HepG2 (cell line): ENCODE results near the gene DIP2C. TPM values are rescaled to one million over a fixed set of nuclear protein-coding genes. Genes with fewer than 3 reads are reported as not detected.

Experiments used
- ATAC-seq: fragments of 200-7000 bp; cut with Tn5 transposase; 3 replicates; pipeline ENCODE4 v1.9.1; 2020; ENCODE audit warnings: mild to moderate bottlenecking, moderate library complexity
- BruUV-seq: library from RNA; stranded (reverse); fragments of 400-500 nt; replicated peaks from 2 replicates; lab custom pipeline; 2021; lab: Mats Ljungman, UMichigan
- CTCF ChIA-PET: fragments of 300-600 bp; formaldehyde crosslinking; extraction: SDS; loops from one replicate; lab custom pipeline; 2021; ENCODE audit warnings: low total read pairs, inconsistent platforms, low intra/inter-chr PET ratio; lab: Yijun Ruan, JAX
- POLR2A ChIA-PET: fragments of 350-600 bp; sonication (Branson Sonifier 250); formaldehyde crosslinking; loops from one replicate; lab custom pipeline; 2020; ENCODE audit warnings: antibody characterized with exemption, inconsistent platforms; lab: Yijun Ruan, JAX
- DNase-seq: peaks from one replicate; pipeline ENCODE4 v3.0.0-alpha.2; 2015; ENCODE audit warnings: low spot score
- FAIRE-seq: peaks from 3 replicates; lab custom pipeline; 2011; peaks lifted over from hg19 to GRCh38; lab: Jason Lieb, UNC
- H2AFZ ChIP-seq: one replicate; pipeline ENCODE4 v1.6.1; 2011; ENCODE audit warnings: low read length, inconsistent platforms
- H3K27ac ChIP-seq: fragments of 300-600 bp; 3 replicates; pipeline ENCODE4 v1.8.0; 2011; ENCODE audit warnings: mixed run types, mild to moderate bottlenecking, mixed read lengths, low read length, inconsistent platforms; ENCODE audit not compliant: insufficient read depth; ENCODE audit errors: extremely low read length
- H3K27me3 ChIP-seq, 2 experiments: fragments of 200-600 bp in 1 of 2; 2 replicates in 1 of 2; 3 replicates in 1 of 2; pipeline versions ENCODE4 v1.6.0 to v1.8.0; 2011; ENCODE audit warnings: low read length in 2 of 2, mild to moderate bottlenecking in 2 of 2, moderate library complexity in 2 of 2, inconsistent platforms in 1 of 2; ENCODE audit not compliant: insufficient read depth in 2 of 2, control insufficient read depth in 1 of 2
- H3K36me3 ChIP-seq, 2 experiments: fragments of 200-600 bp in 1 of 2; replicated peaks in 1 of 2; 2 replicates in 1 of 2; 3 replicates in 1 of 2; pipeline versions ENCODE4 v1.5.1 to v1.8.0; 2011; ENCODE audit warnings: low read length in 2 of 2, inconsistent platforms in 1 of 2; ENCODE audit not compliant: insufficient read depth in 2 of 2, control insufficient read depth in 1 of 2
- H3K4me1 ChIP-seq: 2 replicates; pipeline ENCODE4 v1.5.1; 2012; ENCODE audit warnings: low read length, inconsistent platforms; ENCODE audit not compliant: insufficient read depth
- H3K4me2 ChIP-seq: 2 replicates; pipeline ENCODE4 v1.6.0; 2011; ENCODE audit warnings: low read depth, low read length, inconsistent platforms
- H3K4me3 ChIP-seq, 3 experiments: fragments of 200-600 bp in 1 of 3; sonication (generic), shearing (Covaris generic) in 1 of 3; replicated peaks in 1 of 3; 2 replicates each; pipeline ENCODE4 v1.5.1; 2011 to 2016; ENCODE audit warnings: low read length in 3 of 3, inconsistent platforms in 2 of 3, low read depth in 2 of 3, mild to moderate bottlenecking in 2 of 3, control low read depth in 1 of 3, mixed read lengths in 1 of 3; ENCODE audit not compliant: insufficient read depth in 1 of 3
- H3K79me2 ChIP-seq: one replicate; pipeline ENCODE4 v1.6.1; 2011; ENCODE audit warnings: low read length, inconsistent platforms; ENCODE audit not compliant: insufficient read depth
- H3K9ac ChIP-seq: 2 replicates; pipeline ENCODE4 v1.6.0; 2011; ENCODE audit warnings: mild to moderate bottlenecking, low read depth, low read length, inconsistent platforms; ENCODE audit not compliant: insufficient read depth
- H3K9me3 ChIP-seq: 2 replicates; pipeline ENCODE4 v1.5.1; 2012; ENCODE audit warnings: mild to moderate bottlenecking, low read length
- H4K20me1 ChIP-seq: 2 replicates; pipeline ENCODE4 v1.6.0; 2011; ENCODE audit warnings: inconsistent platforms, mild to moderate bottlenecking, low read length, moderate library complexity; ENCODE audit not compliant: insufficient read depth
- HNRNPL ChIP-seq: fragments of 200-400 bp; formaldehyde crosslinking; IDR thresholded peaks from 2 replicates; pipeline ENCODE4 v1.6.1; 2017; ENCODE audit warnings: mild to moderate bottlenecking, low read depth, low read length
- NFE2 ChIP-seq: sonication (generic); formaldehyde crosslinking; IDR thresholded peaks from 2 replicates; pipeline ENCODE4 v1.4.0; 2020; ENCODE audit warnings: missing genetic modification reagents
- POLR2AphosphoS2 ChIP-seq: IDR thresholded peaks from 2 replicates; pipeline ENCODE4 v1.6.1; 2011; ENCODE audit warnings: low read depth, low read length, improper control_type of control experiment
- RAD21 ChIP-seq: fragments of 450-650 bp; formaldehyde crosslinking; IDR thresholded peaks from 2 replicates; pipeline ENCODE4 v1.5.0; 2020; ENCODE audit warnings: mild to moderate bottlenecking
- RBM39 ChIP-seq: fragments of 200-400 bp; formaldehyde crosslinking; IDR thresholded peaks from one replicate; pipeline ENCODE4 v1.6.1; 2018; ENCODE audit warnings: antibody characterized with exemption, mild to moderate bottlenecking, low read depth, low read length; ENCODE audit not compliant: poor library complexity, severe bottlenecking
- SP2 ChIP-seq: sonication (generic); formaldehyde crosslinking; IDR thresholded peaks from 2 replicates; pipeline ENCODE4 v1.5.1; 2020; ENCODE audit warnings: mild to moderate bottlenecking, missing genetic modification reagents
- ZNF180 ChIP-seq: sonication (generic); formaldehyde crosslinking; IDR thresholded peaks from 2 replicates; pipeline ENCODE4 v1.4.0; 2020; ENCODE audit warnings: low read depth, missing genetic modification reagents, borderline replicate concordance
- ZNF512B ChIP-seq: sonication (generic); formaldehyde crosslinking; IDR thresholded peaks from 2 replicates; pipeline ENCODE4 v1.5.1; 2020; ENCODE audit warnings: missing genetic modification reagents, mild to moderate bottlenecking, borderline replicate concordance
- ZNF577 ChIP-seq: sonication (generic); formaldehyde crosslinking; IDR thresholded peaks from 2 replicates; pipeline ENCODE4 v1.4.0; 2020; ENCODE audit warnings: mild to moderate bottlenecking, low read depth, missing genetic modification reagents, borderline replicate concordance
- ZSCAN12 ChIP-seq: sonication (generic); formaldehyde crosslinking; IDR thresholded peaks from 2 replicates; pipeline ENCODE4 v1.9.0; 2021; ENCODE audit warnings: mild to moderate bottlenecking, missing genetic modification reagents
- WGBS: methylation state at CpG from one replicate; pipeline ENCODE4 v1.1.6; 2017; ENCODE audit warnings: low lambda C conversion rate; 5-methylcytosine and 5-hydroxymethylcytosine counted together
- in situ Hi-C: cut with HindIII; loops from 2 replicates; pipeline ENCODE4 v1.10.0; 2017; ENCODE audit warnings: low pct_unique_long_range_greater_than_20kb; ENCODE audit not compliant: extremely low pct_ligation_motif_present
- intact Hi-C: fragments of 100-400 bp; cut with micrococcal nuclease; formaldehyde crosslinking; loops from one replicate; pipeline ENCODE4 v1.10.0; 2022; ENCODE audit not compliant: unreplicated experiment
- polyA plus RNA-seq, 8 experiments: library from polyadenylated mRNA; depleted of rRNA in 3 of 8; stranded (reverse) in 7 of 8; unstranded in 1 of 8; fragments of >200 nt; fragmentation: Illumina TruSeq in 4 of 8; extraction: Trizol in 4 of 8; gene quantifications; 2 replicates each; pipeline versions ENCODE4 v1.2.1 to v1.2.3, GENCODE V29; 2011 to 2016; ENCODE audit warnings: low read depth in 4 of 8, missing spikeins in 1 of 8, mixed read lengths in 1 of 8; ENCODE audit not compliant: insufficient read depth in 1 of 8
- total RNA-seq, 5 experiments: library from RNA; depleted of rRNA; stranded (reverse); fragments of >200 nt; fragmentation: Illumina TruSeq; extraction: Trizol; gene quantifications; 2 replicates each; pipeline ENCODE4 v1.2.3, GENCODE V29; 2016; ENCODE audit warnings: low read depth in 1 of 5

The DIP2C gene
- total and polyA plus RNA-seq, 2 of the 13 experiments (the other 11 are each of a cell fraction or from before 2014, with no cell fraction given), result 2.2 to 2.7 TPM

- no peak for TF ChIP-seq RAD21
- TF ChIP-seq ZNF512B (CRISPR knock-in tag), result no peak
- no peak for TF ChIP-seq HNRNPL
- TF ChIP-seq SP2, result no peak
- TF ChIP-seq RBM39, result no peak
- TF ChIP-seq, all 625 proteins: peak for 0
Observed at GRCh38 chr10:620971-621370, 68.5 kb downstream of the DIP2C start (continued).

DNA sequence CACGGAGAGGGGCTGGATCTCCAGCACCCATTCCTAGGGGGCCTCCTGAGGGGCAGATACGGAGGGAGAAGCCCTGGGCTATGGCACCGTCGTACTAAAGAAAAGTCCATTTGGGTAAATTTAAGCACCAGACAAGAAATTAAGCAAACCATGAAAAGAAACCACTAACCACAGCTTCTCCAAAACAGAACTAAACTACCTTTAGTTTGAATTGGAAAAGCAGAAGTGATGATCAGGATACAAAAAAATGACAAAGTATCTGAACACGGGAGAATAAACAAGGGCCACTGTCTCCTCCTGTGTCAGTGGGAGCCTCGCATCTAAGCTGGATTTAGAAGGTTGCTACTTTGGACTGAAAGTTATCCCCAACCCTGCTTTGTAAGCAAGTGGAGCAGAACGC lies 69.1 kb downstream of the DIP2C start:
- CTCF ChIA-PET, result no interaction called here
- 91% methylated on average over 7 of the region's 7 CpGs for WGBS

More for the DNA sequence above, 69.1 kb downstream of the DIP2C start:
- Histone ChIP-seq H3K4me2 (no peak overlapping the region), H3K27ac (no peak overlapping the region), H4K20me1 (peaks cover 4% of the 10 kb centered on the region; the same call in 1 of the 2 replicates), H3K27me3 (no peaks in the 10 kb centered on the region), H3K4me1 (peaks cover 17% of the 10 kb centered on the region), H3K36me3 (no peaks in the 10 kb centered on the region), H3K79me2 (no peaks in the 10 kb centered on the region), H3K4me3 (no peak overlapping the region), H3K9me3 (no peaks in the 10 kb centered on the region), H2AFZ (no peak overlapping the region), H3K9ac (no peak overlapping the region)
- no peak for DNase-seq
- intact Hi-C loops, result no loop called here
- in situ Hi-C loops, result no loop called here
- FAIRE-seq, result no peak
- ATAC-seq, result no peak
- no TSS peak for BruUV-seq
- POLR2A ChIA-PET, result no interaction called here
- TF ChIP-seq ZNF180 (CRISPR knock-in tag) (no peak), ZNF577 (no peak), NFE2 (CRISPR knock-in tag) (no peak), ZSCAN12 (CRISPR knock-in tag) (no peak), POLR2AphosphoS2 (no peak)
